G401 (cell line): ENCODE results near the gene OMA1. TPM values are rescaled to one million over a fixed set of nuclear protein-coding genes. Genes with fewer than 3 reads are reported as not detected.

Experiments used
- DNase-seq: peaks from one replicate; pipeline ENCODE4 v3.0.0-alpha.2; 2015; ENCODE audit warnings: low spot score
- in situ Hi-C: cut with HindIII; loops from 2 replicates; pipeline ENCODE4 v1.10.0; 2016; ENCODE audit warnings: low sequenced_read_pairs, mixed read lengths
- total RNA-seq: library from RNA; depleted of rRNA; stranded (reverse); fragments of >200 nt; shearing (Covaris generic); gene quantifications from 2 replicates; pipeline ENCODE4 v1.2.3, GENCODE V29; 2014; rRNA removed

The OMA1 gene
- total RNA-seq, 1 experiment from 2014 or later = 24.6 TPM

GRCh38 chr1:58440696-58441095 lies 105.8 kb downstream of the OMA1 start:
- in situ Hi-C loops = no loop called here
- no peak for DNase-seq

GRCh38 chr1:58439946-58440345 lies 106.6 kb downstream of the OMA1 start:
- in situ Hi-C loops = no loop called here
- DNase-seq = no peak

- in situ Hi-C loops = no loop called here
- DNase-seq = no peak
These were observed 108.1 kb downstream of the OMA1 start for GRCh38 chr1:58438468-58438867.

- DNase-seq = no peak
- in situ Hi-C loops = no loop called here
These were observed 108.9 kb downstream of the OMA1 start for GRCh38 chr1:58437623-58438022.

- in situ Hi-C loops = no loop called here
These were observed 109.8 kb downstream of the OMA1 start for GRCh38 chr1:58436615-58437297.

GRCh38 chr1:58435376-58435775 lies 111.2 kb downstream of the OMA1 start:
- in situ Hi-C loops = no loop called here
- DNase-seq = no peak

More at GRCh38 chr1:58436615-58437297, 109.8 kb downstream of the OMA1 start:
- DNase-seq = no peak

GRCh38 chr1:58434607-58435006 lies 111.9 kb downstream of the OMA1 start:
- DNase-seq = no peak
- in situ Hi-C loops = no loop called here

GRCh38 chr1:58434181-58434580 lies 112.3 kb downstream of the OMA1 start:
- no peak for DNase-seq
- in situ Hi-C loops = no loop called here

GRCh38 chr1:58432851-58433668 lies 113.5 kb downstream of the OMA1 start:
- no peak for DNase-seq
- in situ Hi-C loops = no loop called here

- in situ Hi-C loops = no loop called here
These were observed 114.5 kb downstream of the OMA1 start for GRCh38 chr1:58431901-58432620.

More at GRCh38 chr1:58431901-58432620, 114.5 kb downstream of the OMA1 start:
- DNase-seq = no peak

Other genes with a start within 250 kb of the OMA1 start
- not detected in 2 replicates for gene TACSTD2, start 30.5 kb upstream of the OMA1 start, total RNA-seq
- gene MYSM1, start 153.3 kb upstream of the OMA1 start, total RNA-seq = 3.8 and 7.7 TPM in 2 replicates
- gene JUN, start 237.3 kb upstream of the OMA1 start, total RNA-seq = 6.7 and 7.9 TPM in 2 replicates